ENCODE data around the gene TNS4.

The TNS4 gene

DNA sequence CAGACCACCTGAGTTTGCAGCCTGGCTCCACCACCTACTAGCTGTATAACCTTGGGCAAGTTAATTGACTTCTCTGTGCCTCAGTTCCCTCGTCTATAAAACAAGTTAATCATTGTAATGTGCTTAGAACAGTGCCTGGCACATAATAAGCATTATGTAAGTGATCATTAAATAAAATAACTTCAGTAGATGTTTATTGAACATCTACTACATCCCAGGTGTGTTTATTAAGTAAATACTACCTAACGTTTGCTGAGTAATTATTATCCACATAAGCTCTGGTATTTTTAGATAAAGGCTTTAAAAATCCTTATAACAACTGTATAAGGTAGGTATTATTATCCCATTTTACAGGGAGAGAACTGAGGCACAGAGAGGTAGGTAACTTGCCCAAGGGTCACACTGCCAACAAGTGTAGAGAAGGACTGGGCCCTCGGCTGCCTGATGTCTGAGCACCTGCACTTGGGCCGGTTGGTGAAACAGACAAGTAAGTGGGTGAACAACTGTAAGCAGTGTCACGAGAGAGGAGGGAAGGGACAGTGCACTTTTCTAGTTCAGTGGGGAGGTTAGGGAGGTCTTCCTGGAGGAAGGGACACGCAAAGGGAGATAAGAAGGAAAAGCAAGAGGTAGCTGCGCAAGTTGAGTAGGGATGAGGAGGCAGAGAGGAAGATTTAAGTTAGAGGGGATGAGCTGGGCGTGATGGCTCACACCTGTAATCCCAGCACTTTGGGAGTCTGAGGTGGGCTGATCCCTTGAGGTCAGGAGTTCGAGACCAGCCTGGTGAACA lies 4.6 kb downstream of the TNS4 start:
- H3K27me3 Mint-ChIP-seq, result peaks cover 4% of the 10 kb centered on the region
- DNase-seq (no peak), ATAC-seq (no peak)
- H3K27ac Mint-ChIP-seq, result peak overlapping the region; percentile 32
- H3K4me3 Mint-ChIP-seq, result no peak overlapping the region
- H3K9me3 Mint-ChIP-seq, result no peaks in the 10 kb centered on the region
- H3K36me3 Mint-ChIP-seq (ENCODE audit: low read depth), result no peaks in the 10 kb centered on the region
- H3K4me1 Mint-ChIP-seq, result peaks cover 8% of the 10 kb centered on the region

GRCh38 chr17:40496170-40496569 lies 5.3 kb downstream of the TNS4 start:
- Mint-ChIP-seq H3K4me1 (peaks cover 11% of the 10 kb centered on the region), H3K4me3 (no peak overlapping the region)
- ATAC-seq, result no peak

GRCh38 chr17:40495140-40495539 lies 6.3 kb downstream of the TNS4 start:
- Mint-ChIP-seq H3K4me1 (peaks cover 22% of the 10 kb centered on the region), H3K4me3 (no peak overlapping the region), H3K27me3 (peaks cover 3% of the 10 kb centered on the region), H3K9me3 (no peaks in the 10 kb centered on the region), H3K36me3 (ENCODE audit: low read depth) (no peaks in the 10 kb centered on the region), H3K27ac (no peak overlapping the region)
- ATAC-seq, result no peak
- DNase-seq, result no peak

More at GRCh38 chr17:40496170-40496569, 5.3 kb downstream of the TNS4 start:
- no peak overlapping the region for H3K27ac Mint-ChIP-seq
- no peaks in the 10 kb centered on the region for H3K9me3 Mint-ChIP-seq
- no peak for DNase-seq
- H3K36me3 Mint-ChIP-seq (ENCODE audit: low read depth), result no peaks in the 10 kb centered on the region
- peaks cover 4% of the 10 kb centered on the region for H3K27me3 Mint-ChIP-seq

DNA sequence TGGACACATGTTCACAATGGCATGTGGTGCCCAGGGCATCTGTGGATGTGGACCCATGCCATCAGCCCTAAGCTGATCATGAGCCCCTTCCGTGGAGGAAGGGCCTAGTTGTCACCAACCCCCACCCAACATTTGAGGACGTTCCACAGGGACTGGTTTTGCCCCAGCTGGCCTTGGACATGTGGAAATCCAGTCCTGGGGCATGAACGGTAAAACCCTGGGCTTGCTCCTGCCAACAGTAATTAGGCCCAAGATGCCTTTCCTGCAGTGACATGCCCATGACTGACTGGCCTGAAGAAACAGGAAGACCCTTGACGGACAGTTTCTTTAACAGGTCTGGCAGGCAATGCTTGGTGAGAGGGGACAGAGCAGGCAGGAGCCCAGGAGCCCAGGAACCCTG lies 7.7 kb downstream of the TNS4 start:
- Mint-ChIP-seq H3K9me3 (no peaks in the 10 kb centered on the region), H3K36me3 (ENCODE audit: low read depth) (no peaks in the 10 kb centered on the region), H3K4me3 (no peak overlapping the region), H3K4me1 (peaks cover 34% of the 10 kb centered on the region), H3K27ac (no peak overlapping the region), H3K27me3 (no peaks in the 10 kb centered on the region)
- ATAC-seq (no peak), DNase-seq (no peak)

DNA sequence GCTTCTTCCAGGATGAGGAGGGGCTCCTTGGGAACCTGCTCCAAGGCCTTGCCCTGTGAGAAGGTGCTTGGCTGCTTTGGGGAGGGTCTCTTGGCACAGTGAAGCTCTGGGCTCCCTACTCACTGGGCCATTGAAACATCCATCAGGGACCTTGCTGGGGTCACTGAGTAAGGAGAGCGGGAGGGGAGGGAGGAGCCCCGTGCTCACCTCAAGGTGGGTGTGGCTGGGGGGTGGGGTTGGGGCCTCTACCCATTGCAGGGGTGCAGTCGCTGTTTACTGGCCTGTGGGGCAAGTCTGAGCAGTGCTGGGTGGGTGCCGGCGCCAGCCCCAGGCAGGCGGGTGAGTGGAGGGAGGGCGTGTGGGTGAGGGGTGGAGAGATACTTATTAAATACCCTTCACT lies 9.9 kb downstream of the TNS4 start:
- Mint-ChIP-seq H3K9me3 (no peaks in the 10 kb centered on the region), H3K27ac (no peak overlapping the region), H3K27me3 (no peaks in the 10 kb centered on the region), H3K4me3 (no peak overlapping the region), H3K36me3 (ENCODE audit: low read depth) (no peaks in the 10 kb centered on the region), H3K4me1 (peaks cover 38% of the 10 kb centered on the region)
- DNase-seq, result no peak
- no peak for ATAC-seq

DNA sequence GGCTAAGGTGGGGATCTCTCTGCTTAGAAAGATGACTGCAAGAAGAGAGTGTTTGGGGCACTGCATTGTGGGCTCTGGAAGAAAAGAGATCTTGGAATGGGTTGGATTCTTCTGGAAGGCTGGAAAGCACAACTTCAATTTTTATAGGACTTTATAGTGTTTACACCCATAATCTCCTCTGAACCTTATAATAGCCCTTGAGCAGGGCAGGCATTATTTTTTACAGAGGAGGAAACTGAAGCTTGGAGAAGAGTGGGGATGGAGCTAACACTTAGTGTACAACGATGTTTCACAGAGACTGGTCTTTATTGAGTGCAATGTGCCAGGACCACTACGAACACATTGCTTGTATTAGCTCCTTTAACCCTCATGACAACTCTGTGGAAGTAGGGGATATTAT lies 10.4 kb downstream of the TNS4 start:
- H3K4me1 Mint-ChIP-seq, result peaks cover 43% of the 10 kb centered on the region
- DNase-seq, result no peak
- no peak overlapping the region for H3K27ac Mint-ChIP-seq
- H3K9me3 Mint-ChIP-seq, result no peaks in the 10 kb centered on the region
- no peaks in the 10 kb centered on the region for H3K36me3 Mint-ChIP-seq (ENCODE audit: low read depth)
- no peak for ATAC-seq
- no peaks in the 10 kb centered on the region for H3K27me3 Mint-ChIP-seq
- H3K4me3 Mint-ChIP-seq, result no peak overlapping the region

GRCh38 chr17:40490289-40490853 lies 11.1 kb downstream of the TNS4 start:
- Mint-ChIP-seq H3K4me1 (peaks cover 49% of the 10 kb centered on the region), H3K36me3 (ENCODE audit: low read depth) (no peaks in the 10 kb centered on the region), H3K27me3 (no peaks in the 10 kb centered on the region), H3K27ac (peak overlapping the region; percentile 22), H3K9me3 (no peaks in the 10 kb centered on the region), H3K4me3 (no peak overlapping the region)
- DNase-seq, result no peak
- no peak for ATAC-seq

- Mint-ChIP-seq H3K36me3 (ENCODE audit: low read depth) (no peaks in the 10 kb centered on the region), H3K27ac (peak overlapping the region; percentile 58), H3K4me1 (peaks cover 50% of the 10 kb centered on the region)
Observed at GRCh38 chr17:40487371-40488020, 13.9 kb downstream of the TNS4 start.

DNA sequence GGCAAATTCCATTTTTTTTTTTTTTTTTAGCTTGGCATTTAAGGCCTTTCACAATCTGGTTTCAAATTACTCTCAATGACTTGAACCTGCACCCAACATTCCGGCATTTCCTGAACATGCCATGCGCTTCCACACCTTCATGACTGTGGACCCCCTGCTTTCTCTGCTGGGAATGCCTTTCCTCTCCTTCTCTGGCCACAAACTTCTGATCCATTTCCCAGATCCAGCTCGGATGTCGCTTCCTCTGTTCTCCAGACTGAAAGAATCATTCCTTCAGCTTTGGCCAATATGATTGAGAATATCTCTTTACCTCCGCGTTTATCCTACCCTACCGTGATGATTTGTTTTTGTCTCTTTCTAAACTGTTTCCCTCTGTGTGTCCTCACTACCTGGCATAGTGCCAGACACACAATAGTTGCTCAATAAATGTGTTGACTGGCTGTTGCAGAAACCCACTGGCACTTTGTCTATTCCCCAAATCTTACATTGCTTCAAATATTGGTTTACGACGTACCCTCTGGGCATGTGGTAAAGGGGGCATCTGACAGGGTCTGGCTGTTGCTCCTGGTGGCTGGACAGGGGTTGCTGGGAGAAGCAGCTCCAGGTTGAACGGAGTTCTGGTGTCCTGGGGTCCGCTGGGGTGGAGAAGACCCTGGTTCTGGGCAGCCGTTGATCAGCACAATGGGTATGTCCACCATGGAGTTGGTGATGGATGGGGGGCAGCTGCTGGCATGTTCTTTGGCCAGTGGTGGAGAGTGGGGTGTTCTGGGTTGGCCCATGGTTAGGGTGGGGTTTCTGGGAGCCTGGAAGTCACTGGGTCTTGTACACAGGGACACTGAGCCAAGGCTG lies 14.7 kb downstream of the TNS4 start:
- H3K9me3 Mint-ChIP-seq, result no peaks in the 10 kb centered on the region
- peaks cover 55% of the 10 kb centered on the region for H3K4me1 Mint-ChIP-seq
- no peak for DNase-seq
- no peak overlapping the region for H3K4me3 Mint-ChIP-seq
- H3K27ac Mint-ChIP-seq, result peak overlapping the region; percentile 58
- no peaks in the 10 kb centered on the region for H3K27me3 Mint-ChIP-seq
- H3K36me3 Mint-ChIP-seq (ENCODE audit: low read depth), result no peaks in the 10 kb centered on the region
- no peak for ATAC-seq

More at GRCh38 chr17:40487371-40488020, 13.9 kb downstream of the TNS4 start:
- Mint-ChIP-seq H3K9me3 (no peaks in the 10 kb centered on the region), H3K4me3 (no peak overlapping the region), H3K27me3 (no peaks in the 10 kb centered on the region)
- no peak for ATAC-seq
- no peak for DNase-seq

DNA sequence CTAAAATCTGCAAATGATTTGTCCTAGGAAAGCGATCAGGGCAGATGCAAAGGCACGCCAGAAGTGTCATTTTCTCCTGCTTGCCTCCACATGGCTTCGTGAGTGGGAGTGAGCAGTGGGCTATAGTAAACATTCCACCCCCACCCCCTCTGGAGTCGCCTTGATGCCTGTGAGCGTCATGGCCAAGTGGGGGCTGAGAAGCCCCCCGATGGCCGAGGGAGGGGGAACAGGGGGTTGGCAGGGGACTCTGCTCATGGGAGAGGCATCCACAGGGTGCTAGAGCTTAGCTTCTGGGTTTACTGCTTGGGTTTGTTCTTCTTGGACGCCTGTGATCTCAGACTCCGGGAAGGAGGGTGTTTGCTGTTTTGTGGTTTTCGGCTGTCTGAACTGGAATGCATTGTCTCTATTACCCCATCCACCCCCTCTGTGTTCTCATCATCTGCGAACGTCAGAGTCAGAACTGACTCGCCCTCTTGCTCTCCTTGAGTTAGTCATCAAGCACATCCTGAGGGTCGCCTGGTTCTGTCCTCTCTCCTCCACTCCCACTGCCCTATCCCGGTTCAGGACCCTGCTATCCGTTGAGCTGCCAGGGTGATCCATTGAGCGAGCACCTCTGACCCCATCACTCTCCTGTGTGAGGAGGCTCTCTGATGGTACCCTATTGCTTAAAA lies 15.4 kb downstream of the TNS4 start:
- Mint-ChIP-seq H3K27ac (no peak overlapping the region), H3K4me3 (no peak overlapping the region), H3K4me1 (peaks cover 58% of the 10 kb centered on the region), H3K27me3 (no peaks in the 10 kb centered on the region), H3K36me3 (ENCODE audit: low read depth) (no peaks in the 10 kb centered on the region), H3K9me3 (no peaks in the 10 kb centered on the region)
- peak; percentile 73 for ATAC-seq
- peak; percentile 24 for DNase-seq

GRCh38 chr17:40484973-40485530 lies 16.4 kb downstream of the TNS4 start:
- Mint-ChIP-seq H3K27ac (no peak overlapping the region), H3K27me3 (no peaks in the 10 kb centered on the region), H3K36me3 (ENCODE audit: low read depth) (no peaks in the 10 kb centered on the region), H3K4me3 (no peak overlapping the region), H3K9me3 (no peaks in the 10 kb centered on the region), H3K4me1 (peaks cover 58% of the 10 kb centered on the region)
- no peak for ATAC-seq
- DNase-seq, result no peak

DNA sequence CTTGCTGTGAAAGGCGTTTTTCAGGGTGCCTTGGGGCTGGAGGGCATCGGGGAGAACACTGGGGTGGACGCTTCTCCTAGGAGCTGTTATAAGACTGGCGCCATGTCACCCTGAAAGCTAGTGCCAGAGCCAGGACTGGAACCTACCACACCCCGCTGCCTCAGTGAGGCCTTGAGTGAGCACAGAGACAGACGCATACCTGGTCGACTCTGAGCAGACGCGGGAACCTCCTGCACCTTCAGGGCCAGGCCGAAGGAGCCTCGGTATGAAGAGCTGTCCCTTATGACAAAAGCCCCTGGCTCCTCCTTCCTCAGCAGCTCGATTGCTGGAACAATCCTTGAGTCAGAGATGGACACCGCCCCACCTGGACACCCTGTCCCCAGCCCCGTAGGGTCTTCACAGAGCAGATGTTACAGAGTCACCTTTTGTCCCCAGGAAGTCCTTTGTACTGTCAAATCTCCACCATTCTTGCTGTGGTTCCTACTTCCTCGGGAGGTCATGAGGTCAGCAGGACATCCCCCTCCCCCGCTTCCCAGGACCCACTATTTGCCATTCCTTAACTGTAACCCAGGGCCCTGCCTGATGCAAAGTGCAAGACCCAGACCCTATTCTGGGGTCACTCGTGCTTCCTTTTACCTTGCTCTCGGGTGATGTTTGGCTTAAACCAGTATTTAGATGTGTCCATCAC lies 17.0 kb downstream of the TNS4 start:
- H3K36me3 Mint-ChIP-seq (ENCODE audit: low read depth), result no peaks in the 10 kb centered on the region
- H3K27ac Mint-ChIP-seq, result no peak overlapping the region
- ATAC-seq (no peak), DNase-seq (no peak)
- no peaks in the 10 kb centered on the region for H3K27me3 Mint-ChIP-seq
- peaks cover 58% of the 10 kb centered on the region for H3K4me1 Mint-ChIP-seq
- H3K9me3 Mint-ChIP-seq, result no peaks in the 10 kb centered on the region
- no peak overlapping the region for H3K4me3 Mint-ChIP-seq

- ATAC-seq (no peak), DNase-seq (no peak)
- Mint-ChIP-seq H3K27me3 (no peaks in the 10 kb centered on the region), H3K9me3 (no peaks in the 10 kb centered on the region), H3K36me3 (ENCODE audit: low read depth) (peaks cover 2% of the 10 kb centered on the region), H3K27ac (no peak overlapping the region), H3K4me1 (peaks cover 59% of the 10 kb centered on the region), H3K4me3 (no peak overlapping the region)
Observed at GRCh38 chr17:40483679-40484078, 17.7 kb downstream of the TNS4 start.

Measured in activated naive CD8-positive, alpha-beta T cell treated with anti-CD3 and anti-CD28 coated beads, Interleukin-2, amount 50 U/mL, for 24 hours (primary cell).